HCT116 (cell line): ENCODE results near the gene TNFRSF8. TPM values are rescaled to one million over a fixed set of nuclear protein-coding genes. Genes with fewer than 3 reads are reported as not detected.

Experiments
- ATAC-seq: fragments of 200-7000 bp; cut with Tn5 transposase; 2 replicates; pipeline ENCODE4 v1.9.1; 2020; ENCODE audit warnings: mild to moderate bottlenecking, moderate library complexity
- BruUV-seq: library from RNA; stranded (reverse); fragments of 400-500 nt; replicated peaks from 2 replicates; lab custom pipeline; 2021; lab: Mats Ljungman, UMichigan
- CTCF ChIA-PET: fragments of 300-600 bp; sonication (Branson Sonifier 250); formaldehyde crosslinking; loops from one replicate; lab custom pipeline; 2021; ENCODE audit warnings: antibody characterized with exemption; lab: Charles Lee
- POLR2A ChIA-PET: fragments of 300-600, 350-600 bp; sonication (Branson Sonifier 250); formaldehyde crosslinking; loops from one replicate; lab custom pipeline; 2021; ENCODE audit warnings: antibody characterized with exemption; lab: Charles Lee
- RAD21 ChIA-PET, 2 experiments: fragments of 300-600 bp; sonication (Branson Sonifier 250); formaldehyde crosslinking; loops; one replicate each; lab custom pipeline; 2023; ENCODE audit warnings: low total read pairs in 2 of 2; ENCODE audit not compliant: uncharacterized antibody in 2 of 2, unreplicated experiment in 2 of 2, low non-redundant PET in 1 of 2; lab: Charles Lee
- DNase-seq: peaks from one replicate; pipeline ENCODE4 v3.0.0-alpha.2; 2010; ENCODE audit warnings: low read depth, low spot score
- H2AFZ ChIP-seq: fragments of 200-600 bp; shearing (Covaris generic), sonication (generic); 2 replicates; pipeline ENCODE4 v1.6.1; 2017; ENCODE audit warnings: low read depth, mixed run types, mixed read lengths, antibody characterized with exemption, low read length; ENCODE audit not compliant: poor library complexity, severe bottlenecking
- H3K27ac ChIP-seq: 2 replicates; pipeline ENCODE4 v1.5.1; 2012; ENCODE audit warnings: low read depth, low read length
- H3K27me3 ChIP-seq: fragments of 200-600 bp; sonication (generic); 2 replicates; pipeline ENCODE4 v1.6.1; 2016; ENCODE audit warnings: mixed run types, low read length, mixed read lengths; ENCODE audit not compliant: insufficient read depth
- H3K36me3 ChIP-seq, 2 experiments: fragments of 200-500 bp in 1 of 2; fragments of 200-600 bp in 1 of 2; sonication (Bioruptor generic) in 1 of 2; sonication (generic) in 1 of 2; 2 replicates each; pipeline versions ENCODE4 v1.5.1 to v1.6.1; 2014 to 2016; ENCODE audit warnings: low read length in 2 of 2, inconsistent platforms in 1 of 2, mixed read lengths in 1 of 2, mixed run types in 1 of 2; ENCODE audit not compliant: insufficient read depth in 2 of 2, control insufficient read depth in 1 of 2
- H3K4me1 ChIP-seq, 2 experiments: fragments of 200-600 bp in 1 of 2; sonication (generic) in 1 of 2; 2 replicates each; pipeline versions ENCODE4 v1.5.1 to v1.6.1; 2012 to 2017; ENCODE audit warnings: low read length in 2 of 2, inconsistent platforms in 1 of 2, mild to moderate bottlenecking in 1 of 2, mixed read lengths in 1 of 2, mixed run types in 1 of 2, moderate library complexity in 1 of 2; ENCODE audit not compliant: insufficient read depth in 2 of 2, control insufficient read depth in 1 of 2
- H3K4me2 ChIP-seq: fragments of 200-600 bp; sonication (generic); 2 replicates; pipeline ENCODE4 v1.6.1; 2017; ENCODE audit warnings: mixed run types, low read length, mixed read lengths
- H3K4me3 ChIP-seq, 2 experiments: fragments of 200-600 bp in 1 of 2; sonication (generic) in 1 of 2; replicated peaks in 1 of 2; 2 replicates each; pipeline ENCODE4 v1.5.1; 2011 to 2016; ENCODE audit warnings: low read length in 2 of 2, control low read depth in 1 of 2, low read depth in 1 of 2, mild to moderate bottlenecking in 1 of 2, mixed read lengths in 1 of 2, mixed run types in 1 of 2
- H3K79me2 ChIP-seq: fragments of 200-600 bp; sonication (generic); 2 replicates; pipeline ENCODE4 v1.6.1; 2017; ENCODE audit warnings: mild to moderate bottlenecking, mixed run types, low read length, moderate library complexity, mixed read lengths; ENCODE audit not compliant: insufficient read depth
- H3K9ac ChIP-seq: fragments of 200-600 bp; sonication (generic); 2 replicates; pipeline ENCODE4 v1.6.1; 2016; ENCODE audit warnings: low read length, mixed read lengths
- H3K9me2 ChIP-seq: fragments of 200-600 bp; sonication (generic), shearing (Covaris generic); 2 replicates; pipeline ENCODE4 v1.6.1; 2017; ENCODE audit warnings: mixed run types, mild to moderate bottlenecking, moderate library complexity; ENCODE audit not compliant: insufficient read depth
- H3K9me3 ChIP-seq, 2 experiments: fragments of 200-500 bp in 1 of 2; fragments of 200-600 bp in 1 of 2; sonication (Bioruptor generic) in 1 of 2; sonication (generic) in 1 of 2; 2 replicates each; pipeline ENCODE4 v1.6.1; 2014 to 2017; ENCODE audit warnings: low read length in 2 of 2, mixed read lengths in 2 of 2, inconsistent platforms in 1 of 2, low read depth in 1 of 2, mild to moderate bottlenecking in 1 of 2, mixed run types in 1 of 2, moderate library complexity in 1 of 2; ENCODE audit not compliant: control insufficient read depth in 1 of 2, insufficient read depth in 1 of 2
- H4K20me1 ChIP-seq: fragments of 200-600 bp; sonication (generic), shearing (Covaris generic); 2 replicates; pipeline ENCODE4 v1.6.1; 2017; ENCODE audit warnings: mixed run types, mild to moderate bottlenecking, moderate library complexity; ENCODE audit not compliant: insufficient read depth
- CBX3 ChIP-seq: IDR thresholded peaks from 2 replicates; pipeline ENCODE4 v1.6.1; 2012; ENCODE audit warnings: low read depth
- CEBPB ChIP-seq: IDR thresholded peaks from 2 replicates; pipeline ENCODE4 v1.6.1; 2012; ENCODE audit warnings: low read depth
- CTCF ChIP-seq, 3 experiments: fragments of 200-600 bp in 1 of 3; sonication (generic) in 1 of 3; IDR thresholded peaks in 2 of 3; conservative IDR thresholded peaks in 1 of 3; 2 replicates each; pipeline ENCODE4 v1.5.1; 2012 to 2017; ENCODE audit warnings: low read depth in 2 of 3, low read length in 2 of 3, antibody characterized with exemption in 1 of 3, borderline replicate concordance in 1 of 3, control low read depth in 1 of 3, mild to moderate bottlenecking in 1 of 3, mixed read lengths in 1 of 3, mixed run types in 1 of 3, moderate library complexity in 1 of 3; ENCODE audit not compliant: insufficient read depth in 1 of 3
- EGR1 ChIP-seq: IDR thresholded peaks from 2 replicates; pipeline ENCODE4 v1.6.1; 2012; ENCODE audit warnings: low read depth
- ELF1 ChIP-seq: IDR thresholded peaks from 2 replicates; pipeline ENCODE4 v1.6.1; 2012; ENCODE audit warnings: low read depth, borderline replicate concordance
- EZH2 ChIP-seq: fragments of 200-600 bp; sonication (generic); IDR thresholded peaks from 2 replicates; pipeline ENCODE4 v1.6.1; 2017; ENCODE audit warnings: antibody characterized with exemption, mixed run types
- JUND ChIP-seq: IDR thresholded peaks from 2 replicates; pipeline ENCODE4 v1.6.1; 2012
- POLR2A ChIP-seq: IDR thresholded peaks from 2 replicates; pipeline ENCODE4 v1.7.0; 2011; ENCODE audit warnings: borderline replicate concordance; ENCODE audit not compliant: insufficient read depth, insufficient read length; ENCODE audit errors: extremely low read depth
- POLR2AphosphoS5 ChIP-seq: IDR thresholded peaks from 2 replicates; pipeline ENCODE4 v1.6.1; 2011; ENCODE audit warnings: mild to moderate bottlenecking, low read depth, low read length, moderate library complexity
- RAD21 ChIP-seq: IDR thresholded peaks from 2 replicates; pipeline ENCODE4 v1.6.1; 2012; ENCODE audit warnings: low read depth, mild to moderate bottlenecking
- SP1 ChIP-seq: IDR thresholded peaks from 2 replicates; pipeline ENCODE4 v1.6.1; 2012; ENCODE audit warnings: low read depth
- SRF ChIP-seq: IDR thresholded peaks from 2 replicates; pipeline ENCODE4 v1.6.1; 2012; ENCODE audit warnings: low read depth
- ZBTB33 ChIP-seq: IDR thresholded peaks from 2 replicates; pipeline ENCODE4 v1.6.1; 2011; ENCODE audit warnings: mild to moderate bottlenecking, low read length, moderate library complexity; ENCODE audit not compliant: insufficient replicate concordance; ENCODE audit errors: extremely low read depth
- ZNF274 ChIP-seq: fragments of 200-500 bp; sonication (Bioruptor generic); IDR thresholded peaks from 2 replicates; pipeline ENCODE4 v1.6.1; 2014; ENCODE audit warnings: mild to moderate bottlenecking, low read depth, low read length, inconsistent platforms
- intact Hi-C: fragments of 100-400 bp; cut with micrococcal nuclease; formaldehyde crosslinking; loops from 2 replicates; pipeline ENCODE4 v1.10.0; 2022
- total RNA-seq: library from RNA; stranded (reverse); gene quantifications from one replicate; pipeline ENCODE4 v1.2.1, GENCODE V29; 2021; ENCODE audit not compliant: unreplicated experiment
- TF ChIP-seq, protein P1 (sequence below): IDR thresholded peaks from 2 replicates; pipeline ENCODE4 v1.6.1; 2012

Gene TNFRSF8
- total RNA-seq, 1 experiment from 2014 or later = 0.17 TPM

DNA sequence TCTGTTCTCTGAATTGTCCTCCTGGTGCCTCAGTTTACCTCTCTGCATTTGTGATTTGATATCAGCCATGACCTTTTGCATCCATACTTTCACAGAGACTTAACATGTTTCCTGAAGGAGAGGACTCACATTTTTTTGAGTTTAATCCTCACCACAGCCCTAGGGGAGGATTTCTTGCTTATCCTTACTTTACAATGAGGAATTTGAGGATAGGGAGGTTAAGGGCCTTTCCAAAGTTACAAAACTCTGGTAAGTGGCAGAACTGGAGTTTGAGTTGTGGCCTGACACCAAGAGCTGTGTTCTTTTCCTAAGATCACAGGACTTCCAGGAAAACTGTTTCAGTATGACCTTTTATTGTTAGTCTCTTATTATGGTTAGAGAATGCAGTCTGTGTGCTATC, 34.2 kb downstream of the TNFRSF8 start:
- no peaks in the 10 kb centered on the region for H3K9me3 ChIP-seq
- no peak for TF ChIP-seq SP1
- TF ChIP-seq CEBPB = no peak
- TF ChIP-seq JUND = no peak
- TF ChIP-seq POLR2AphosphoS5 = no peak
- no peak for TF ChIP-seq SRF
- TF ChIP-seq ZNF274 = no peak
- TF ChIP-seq RAD21 = no peak
- TF ChIP-seq ZBTB33 = no peak
- TF ChIP-seq POLR2A = no peak
- TF ChIP-seq, all 23 proteins: peak for 0
- no peak overlapping the region for H3K4me3 ChIP-seq
- H3K9ac ChIP-seq = no peak overlapping the region
- no peak overlapping the region for H3K27ac ChIP-seq
- no peaks in the 10 kb centered on the region for H3K27me3 ChIP-seq
- no peaks in the 10 kb centered on the region for H3K36me3 ChIP-seq
- ATAC-seq = no peak
- no peaks in the 10 kb centered on the region for H4K20me1 ChIP-seq
- ChIA-PET POLR2A (no interaction called here), RAD21 (no interaction called here), CTCF (no interaction called here)
- no peak for DNase-seq
- no peak overlapping the region for H3K4me2 ChIP-seq
- BruUV-seq = no TSS peak
- peaks cover 3 to 11% of the 10 kb centered on the region in 2 experiments; a peak in 2 of 4 replicates for H3K4me1 ChIP-seq
- intact Hi-C loops = no loop called here
- H3K9me2 ChIP-seq = no peaks in the 10 kb centered on the region
- no peaks in the 10 kb centered on the region for H3K79me2 ChIP-seq
- H2AFZ ChIP-seq = no peak overlapping the region

DNA sequence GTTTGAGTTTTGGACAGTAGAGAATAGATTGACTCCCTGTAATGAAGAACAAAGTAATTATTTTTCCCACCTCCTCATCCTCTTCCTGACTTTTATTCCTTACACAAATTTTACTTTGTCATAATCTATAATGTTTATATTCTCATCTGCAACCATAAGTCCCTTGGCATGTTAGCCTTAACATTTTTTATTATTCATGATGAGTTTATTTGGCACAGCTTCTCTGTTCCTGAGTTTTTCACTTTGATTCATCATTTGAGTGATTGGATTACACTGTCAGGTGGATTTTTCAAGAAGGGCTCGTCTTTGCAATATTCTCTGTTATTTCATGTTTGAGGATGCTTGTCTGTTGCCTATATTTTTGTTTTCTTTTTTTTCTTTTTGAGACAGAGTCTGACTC, 35.7 kb downstream of the TNFRSF8 start:
- ChIA-PET RAD21 (no interaction called here), CTCF (no interaction called here), POLR2A (no interaction called here)
- Histone ChIP-seq H4K20me1 (no peaks in the 10 kb centered on the region), H3K4me2 (no peak overlapping the region), H3K9me2 (no peaks in the 10 kb centered on the region), H3K4me3 (no peak overlapping the region), H3K27me3 (no peaks in the 10 kb centered on the region), H3K9ac (no peak overlapping the region), H3K79me2 (no peaks in the 10 kb centered on the region), H3K27ac (no peak overlapping the region), H3K4me1 (peaks cover 3 to 11% of the 10 kb centered on the region in 2 experiments; a peak in 2 of 4 replicates), H2AFZ (no peak overlapping the region), H3K36me3 (no peaks in the 10 kb centered on the region), H3K9me3 (no peaks in the 10 kb centered on the region)
- no peak for ATAC-seq
- no peak for DNase-seq
- no TSS peak for BruUV-seq
- intact Hi-C loops = no loop called here
- TF ChIP-seq ZNF274 (no peak), CEBPB (no peak), POLR2AphosphoS5 (no peak), EZH2 (no peak), EGR1 (no peak), CTCF (IDR thresholded peaks at IDR 0.05 in 2 of 3, conservative IDR thresholded peaks at IDR 0.05 in 1 of 3; ENCODE audit: borderline replicate concordance in 1 of 3, insufficient read depth in 1 of 3, low read depth in 2 of 3, low read length in 2 of 3) (no peak), ELF1 (no peak), SP1 (no peak), CBX3 (no peak)
- TF ChIP-seq, protein P1, sequence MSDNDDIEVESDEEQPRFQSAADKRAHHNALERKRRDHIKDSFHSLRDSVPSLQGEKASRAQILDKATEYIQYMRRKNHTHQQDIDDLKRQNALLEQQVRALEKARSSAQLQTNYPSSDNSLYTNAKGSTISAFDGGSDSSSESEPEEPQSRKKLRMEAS = no peak
